HG02943 (cell line): ENCODE measurements around the gene FAM90A1.
"Not testable (repeated sequence)": the region's sequence is repeated elsewhere in the genome, so short reads cannot be mapped to it uniquely, and the experiment has no call there.

Source experiments
- ATAC-seq: cut with Tn5 transposase; IDR thresholded peaks from one replicate; pipeline ENCODE4 v1.9.1; 2021; ENCODE audit warnings: mild to moderate bottlenecking, low read depth, moderate library complexity; ENCODE audit not compliant: unreplicated experiment

The FAM90A1 gene, protein sequence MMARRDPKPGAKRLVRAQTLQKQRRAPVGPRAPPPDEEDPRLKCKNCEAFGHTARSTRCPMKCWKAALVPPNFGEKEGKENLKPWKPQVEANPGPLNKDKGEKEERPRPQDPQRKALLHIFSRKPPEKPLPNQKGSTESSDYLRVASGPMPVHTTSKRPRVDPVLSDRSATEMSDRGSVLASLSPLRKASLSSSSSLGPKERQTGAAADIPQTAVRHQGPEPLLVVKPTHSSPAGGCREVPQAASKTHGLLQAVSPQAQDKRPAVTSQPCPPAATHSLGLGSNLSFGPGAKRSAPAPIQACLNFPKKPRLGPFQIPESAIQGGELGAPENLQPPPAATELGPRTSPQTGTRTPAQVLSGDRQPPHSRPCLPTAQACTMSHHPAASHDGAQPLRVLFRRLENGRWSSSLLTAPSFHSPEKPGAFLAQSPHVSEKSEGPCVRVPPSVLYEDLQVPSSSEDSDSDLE

DNA sequence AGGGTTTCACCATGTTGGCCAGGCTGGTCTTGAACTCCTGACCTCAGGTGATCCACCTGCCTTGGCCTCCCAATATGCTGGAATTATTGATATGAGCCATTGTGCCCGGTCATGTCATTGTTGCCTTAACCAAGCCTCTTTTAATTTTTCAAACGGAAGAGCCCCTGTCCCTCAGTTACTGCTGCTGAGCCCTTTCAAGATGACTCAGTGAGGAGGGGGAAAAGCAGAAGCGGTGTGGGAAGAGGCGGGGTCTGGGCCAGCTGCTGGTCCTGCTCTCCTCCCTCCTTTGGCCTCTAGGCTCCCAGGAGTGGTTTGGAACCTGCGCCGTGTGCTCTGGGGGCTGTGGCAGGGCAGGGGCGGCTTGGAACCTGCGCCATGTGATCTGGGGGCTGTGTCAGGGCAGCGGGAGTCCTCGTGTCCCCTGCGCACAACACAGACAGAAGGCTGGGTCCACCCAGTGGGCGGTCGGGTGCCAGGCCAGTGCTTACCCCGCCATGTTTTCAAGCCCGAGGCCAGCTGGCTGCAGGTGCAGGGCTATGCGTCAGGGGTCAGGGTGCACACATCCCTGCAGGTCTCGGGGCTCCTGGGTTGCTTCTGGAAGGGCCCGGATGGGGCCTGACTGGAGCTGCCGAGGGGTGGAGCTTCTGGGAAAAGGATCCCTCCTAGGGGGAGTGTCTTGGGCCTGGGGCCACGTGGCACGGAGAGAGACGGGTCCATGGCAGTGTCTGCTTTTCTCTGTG lies at the start of gene FAM90A1:
TSS of gene FAM90A1 (minus strand) at position 627 of the 740 bp plus-strand sequence. CDS start 2,786 bp downstream, outside the sequence.
- ATAC-seq, result not testable (repeated sequence)

- ATAC-seq, result not testable (repeated sequence)
These were observed 49.0 kb upstream of the FAM90A1 start for GRCh38 chr12:8276397-8276796.

DNA sequence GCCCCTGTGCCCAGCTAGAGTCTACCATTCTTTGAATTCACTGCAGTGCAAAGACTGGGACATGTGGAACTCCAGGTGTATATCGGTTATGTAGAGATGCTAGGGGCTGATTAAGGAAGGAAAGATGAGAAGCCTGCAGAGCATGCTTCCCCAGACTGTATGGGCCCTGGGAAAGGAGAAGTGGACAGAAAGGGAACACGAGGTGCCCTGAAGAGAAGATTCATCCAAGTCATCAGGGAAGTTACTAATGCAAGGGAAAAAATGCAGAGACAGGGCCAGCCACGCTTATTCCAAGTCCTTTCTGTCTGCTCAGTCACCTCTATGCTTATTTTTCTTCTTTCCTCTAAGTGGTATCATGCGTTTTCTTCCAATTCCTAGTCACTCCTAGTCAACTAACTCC lies 39.3 kb upstream of the FAM90A1 start:
- not testable (repeated sequence) for ATAC-seq

DNA sequence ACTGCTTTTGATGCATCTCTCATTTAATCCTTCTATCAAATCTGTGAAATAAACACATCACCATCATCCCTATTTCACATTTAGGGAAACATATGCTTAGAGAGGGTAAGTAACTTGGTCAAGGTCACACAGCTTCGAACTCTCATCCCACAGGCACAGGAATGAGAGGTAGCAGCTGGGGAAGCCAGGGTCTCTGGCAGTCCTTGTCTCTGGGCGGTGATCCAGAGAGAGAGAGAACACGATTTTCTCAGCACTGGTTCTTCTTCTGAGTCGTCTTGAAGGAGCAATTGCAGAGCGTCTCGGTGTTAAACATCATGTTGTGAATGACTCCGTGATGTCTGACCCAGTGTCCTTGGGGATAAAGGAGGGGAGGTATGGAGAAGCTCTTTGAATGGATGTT lies 36.8 kb upstream of the FAM90A1 start:
- ATAC-seq, result not testable (repeated sequence)

DNA sequence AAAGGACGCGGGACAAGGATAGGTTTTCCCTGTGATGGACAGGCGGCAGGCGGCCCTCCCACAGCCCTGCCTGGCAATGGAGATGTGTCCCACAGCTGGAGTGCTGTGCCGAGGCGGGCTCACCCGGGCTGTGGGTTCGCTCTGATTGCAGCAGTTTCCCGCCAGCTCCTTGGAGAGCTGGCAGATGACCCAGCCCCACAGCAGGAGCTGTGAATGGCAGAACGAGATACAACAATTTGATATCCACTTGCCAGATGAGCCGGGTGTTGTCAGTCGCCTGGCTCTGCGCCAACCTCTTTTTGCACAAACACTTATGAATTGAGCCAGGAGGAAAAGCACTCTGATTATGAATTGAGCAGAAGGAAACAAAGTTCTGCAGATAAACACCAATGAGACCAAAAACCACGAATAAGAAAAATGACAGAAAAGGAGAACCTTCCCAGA lies 33.7 kb upstream of the FAM90A1 start:
- not testable (repeated sequence) for ATAC-seq

DNA sequence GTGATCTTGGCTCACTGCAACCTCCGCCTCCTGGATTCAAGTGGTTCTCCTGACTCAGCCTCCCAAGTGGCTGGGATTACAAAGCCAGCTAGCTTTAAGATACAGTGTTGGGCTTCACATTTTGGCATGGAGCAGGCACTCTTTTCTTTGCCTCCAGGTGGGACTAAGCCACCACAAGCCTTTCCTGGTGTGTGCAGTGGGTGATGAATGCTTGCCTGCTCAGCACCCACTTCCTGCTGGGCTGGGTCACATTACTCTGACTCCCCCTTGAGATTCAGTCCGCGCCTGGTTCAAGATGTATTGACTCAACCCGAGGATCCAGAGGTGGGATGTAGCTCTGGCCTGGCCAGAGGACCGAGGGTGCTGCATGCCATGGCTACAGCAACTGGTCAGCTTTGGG lies 28.9 kb upstream of the FAM90A1 start:
- ATAC-seq, result not testable (repeated sequence)

GRCh38 chr12:8254705-8255104 lies 27.3 kb upstream of the FAM90A1 start:
- ATAC-seq, result not testable (repeated sequence)

DNA sequence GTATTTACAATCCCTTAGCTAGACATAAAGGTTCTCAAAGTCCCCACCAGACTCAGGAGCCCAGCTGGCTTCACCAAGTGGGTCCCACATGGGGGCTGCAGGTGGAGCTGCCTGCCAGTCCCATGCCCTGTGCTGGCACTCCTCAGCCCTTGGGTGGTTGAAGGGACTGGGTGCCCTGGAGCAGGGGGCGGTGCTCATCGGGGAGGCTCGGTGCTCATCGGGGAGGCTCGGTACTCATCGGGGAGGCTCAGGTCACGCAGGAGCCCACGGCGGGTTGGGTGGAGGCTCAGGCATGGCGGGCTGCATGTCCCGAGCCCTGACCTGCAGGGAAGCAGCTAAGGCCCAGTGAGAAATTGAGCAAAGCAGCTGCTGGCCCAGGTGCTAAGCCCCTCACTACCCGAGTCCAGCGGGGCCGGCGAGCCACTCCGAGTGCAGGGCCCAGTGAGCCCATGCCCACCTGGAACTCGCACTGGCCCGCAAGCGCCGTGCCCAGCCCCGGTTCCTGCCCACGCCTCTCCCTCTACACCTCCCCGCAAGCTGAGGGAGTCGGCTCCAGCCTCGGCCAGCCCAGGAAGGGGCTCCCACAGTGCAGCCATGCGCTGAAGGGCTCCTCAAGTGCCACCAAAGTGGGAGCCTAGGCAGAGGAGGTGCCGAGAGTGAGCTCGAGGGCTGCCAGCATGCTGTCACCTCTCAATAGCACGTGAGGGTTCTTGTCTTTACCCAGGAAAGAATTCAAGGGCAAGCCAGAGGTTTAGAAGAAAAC lies 24.8 kb upstream of the FAM90A1 start:
- ATAC-seq, result not testable (repeated sequence)

DNA sequence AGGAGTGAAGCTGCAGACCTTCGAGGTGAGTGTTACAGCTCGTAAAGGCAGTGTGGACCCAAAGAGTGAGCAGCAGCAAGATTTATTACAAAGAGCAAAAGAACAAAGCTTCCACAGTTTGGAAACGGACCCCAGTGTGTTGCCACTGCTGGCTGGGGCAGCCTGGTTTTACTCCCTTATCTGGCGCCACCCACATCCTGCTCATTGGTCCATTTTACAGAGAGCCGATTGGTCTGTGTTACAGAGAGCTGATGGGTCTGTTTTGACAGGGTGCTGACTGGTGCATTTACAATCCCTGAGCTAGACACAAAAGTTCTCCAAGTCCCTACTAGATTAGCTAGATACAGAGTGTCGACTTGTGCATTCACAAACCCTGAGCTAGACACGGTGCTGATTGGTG lies 24.2 kb upstream of the FAM90A1 start:
- ATAC-seq, result not testable (repeated sequence)

GRCh38 chr12:8246941-8247535 lies 19.6 kb upstream of the FAM90A1 start:
- ATAC-seq, result not testable (repeated sequence)

DNA sequence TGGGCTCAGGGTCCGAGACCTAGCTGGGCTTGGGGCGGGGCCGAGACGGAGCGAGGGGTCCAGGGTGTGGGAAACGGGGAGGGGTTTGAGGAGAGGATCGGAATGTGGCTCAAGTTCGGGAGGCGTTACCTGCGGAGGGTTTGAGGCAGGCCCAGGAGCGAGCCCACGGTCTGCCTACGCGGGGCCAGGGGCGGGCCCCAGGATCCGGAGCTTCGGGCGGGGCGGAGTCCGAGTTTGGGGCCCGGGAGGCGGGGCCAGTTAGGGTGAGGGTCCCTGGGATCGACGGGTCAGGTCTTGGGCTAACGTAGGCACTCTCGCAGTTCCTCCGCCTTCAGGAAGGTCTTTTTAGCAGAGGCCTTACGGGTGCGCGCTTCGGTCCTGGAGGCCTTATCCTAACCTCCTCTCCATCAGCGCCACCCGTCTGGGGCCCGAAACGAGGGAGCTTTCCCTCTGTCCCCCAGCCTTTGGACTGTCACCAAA lies 16.3 kb upstream of the FAM90A1 start:
- not testable (repeated sequence) for ATAC-seq

DNA sequence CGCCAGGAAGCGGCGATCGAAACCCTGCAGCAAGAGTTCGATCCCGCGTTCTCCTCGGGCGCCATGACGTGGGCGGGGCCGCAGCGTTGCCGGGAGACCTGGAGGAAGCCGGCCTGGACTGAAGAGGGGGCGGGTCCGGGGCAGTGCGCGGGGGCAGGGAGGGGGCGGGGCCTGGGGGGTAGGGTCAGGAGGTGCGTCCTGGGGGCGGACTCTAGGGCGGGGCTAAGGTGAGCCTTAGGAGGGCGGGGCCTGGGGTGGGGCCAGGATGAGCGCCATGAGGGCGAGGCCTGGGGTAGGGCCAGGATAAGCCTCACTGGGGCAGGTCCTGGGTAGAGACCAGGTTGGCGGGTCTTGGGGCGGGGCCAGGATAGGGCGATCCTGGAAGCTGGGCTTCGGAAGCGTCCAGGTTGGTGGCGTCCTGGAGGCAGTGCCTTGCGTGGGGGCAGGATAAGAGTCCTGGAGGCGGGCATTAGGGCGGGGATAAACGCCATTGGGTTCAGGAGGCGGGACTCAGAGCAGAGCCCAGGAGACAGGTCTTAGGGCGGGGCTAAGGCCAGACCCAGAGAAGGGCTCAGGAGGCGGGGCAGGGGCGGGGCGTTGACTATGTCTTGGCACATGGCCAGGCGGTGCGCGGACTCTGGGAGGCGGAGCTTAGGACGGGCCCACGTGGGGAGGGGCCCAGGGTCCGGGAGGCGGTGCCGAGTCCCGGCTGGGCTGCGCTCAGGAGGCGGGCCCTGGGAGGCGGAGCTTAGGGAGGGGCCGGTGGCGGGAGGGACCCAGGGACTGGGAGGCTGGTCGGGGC lies 15.7 kb upstream of the FAM90A1 start:
- ATAC-seq, result peak; percentile 80

GRCh38 chr12:8242622-8242879 lies 15.1 kb upstream of the FAM90A1 start:
- not testable (repeated sequence) for ATAC-seq

DNA sequence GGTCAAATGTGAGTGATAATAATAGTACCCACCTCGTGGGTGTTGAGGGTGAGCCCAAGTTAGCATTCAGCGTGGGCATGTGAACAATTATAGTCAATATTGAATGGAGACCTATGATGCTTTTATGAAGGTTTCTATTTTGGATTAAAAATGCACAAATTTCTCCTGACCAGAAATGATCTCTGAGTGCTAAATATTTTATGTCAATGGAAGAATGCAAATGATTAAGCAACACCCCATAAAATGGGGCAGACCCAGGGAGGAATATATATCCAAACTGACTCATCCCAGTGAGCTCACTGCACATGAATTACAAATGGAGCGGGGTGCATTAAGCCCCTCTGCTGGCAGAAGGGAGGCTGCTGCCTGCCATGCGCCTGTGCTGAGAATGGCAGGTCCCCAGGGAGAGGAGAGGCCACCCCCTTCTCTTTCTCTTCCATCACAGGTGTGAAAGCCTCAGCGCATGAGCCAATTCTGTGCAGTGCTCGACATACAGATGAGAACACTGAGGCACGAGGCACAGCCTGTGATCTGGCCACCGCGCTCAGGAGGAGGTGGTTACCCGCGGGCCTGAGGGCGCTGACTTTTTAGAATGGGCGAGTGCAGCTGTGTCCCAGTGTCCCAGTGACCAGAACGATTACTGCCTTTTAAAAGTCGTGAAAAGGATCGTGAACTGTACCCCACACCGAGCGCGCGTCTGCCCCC lies 14.7 kb upstream of the FAM90A1 start:
- ATAC-seq, result not testable (repeated sequence)

DNA sequence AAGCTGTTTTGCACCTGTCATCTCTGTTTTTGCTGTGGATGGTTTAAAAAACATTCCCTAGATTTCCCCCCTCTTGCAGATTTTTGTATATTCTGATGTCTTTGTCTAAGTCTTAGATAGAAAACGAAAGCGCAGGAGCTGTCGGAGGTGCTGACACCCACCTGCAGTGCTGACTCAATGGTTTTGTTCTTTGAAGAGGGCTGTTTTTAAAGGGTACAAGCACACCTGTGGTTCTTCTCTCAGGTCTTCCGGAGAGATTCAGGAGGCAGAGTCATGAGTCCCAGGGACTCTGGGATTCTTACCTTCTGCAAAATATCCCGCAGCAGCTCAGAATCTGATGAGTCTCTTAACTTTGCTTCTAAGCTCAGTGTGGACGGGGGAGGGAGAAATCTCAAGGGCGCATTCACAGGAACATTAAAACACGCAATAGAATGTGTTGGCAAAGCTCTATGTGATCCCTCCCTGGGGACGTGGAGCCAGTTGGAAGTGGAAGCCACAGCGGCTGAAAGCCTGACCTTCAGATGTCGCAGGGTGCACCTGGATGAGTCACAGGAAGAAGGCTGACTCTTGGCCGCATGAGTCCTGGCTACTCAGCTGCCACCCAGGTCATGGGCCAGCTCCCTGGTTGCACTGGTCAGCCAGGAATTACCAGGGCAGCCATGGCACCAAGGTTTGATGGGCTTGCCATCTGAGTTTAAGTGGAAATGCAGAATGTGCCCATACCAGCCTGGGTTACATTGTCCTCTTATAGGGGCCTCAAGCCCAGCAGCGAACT lies 13.1 kb upstream of the FAM90A1 start:
- not testable (repeated sequence) for ATAC-seq

GRCh38 chr12:8237031-8237430 lies 9.6 kb upstream of the FAM90A1 start:
- ATAC-seq, result not testable (repeated sequence)

- not testable (repeated sequence) for ATAC-seq
These were observed 8.1 kb upstream of the FAM90A1 start for GRCh38 chr12:8235316-8236157.
